ENCODE results near the gene KRT14.
"Not testable (repeated sequence)": the region's sequence is repeated elsewhere in the genome, so short reads cannot be mapped to it uniquely, and the experiment has no call there.

Gene KRT14

DNA sequence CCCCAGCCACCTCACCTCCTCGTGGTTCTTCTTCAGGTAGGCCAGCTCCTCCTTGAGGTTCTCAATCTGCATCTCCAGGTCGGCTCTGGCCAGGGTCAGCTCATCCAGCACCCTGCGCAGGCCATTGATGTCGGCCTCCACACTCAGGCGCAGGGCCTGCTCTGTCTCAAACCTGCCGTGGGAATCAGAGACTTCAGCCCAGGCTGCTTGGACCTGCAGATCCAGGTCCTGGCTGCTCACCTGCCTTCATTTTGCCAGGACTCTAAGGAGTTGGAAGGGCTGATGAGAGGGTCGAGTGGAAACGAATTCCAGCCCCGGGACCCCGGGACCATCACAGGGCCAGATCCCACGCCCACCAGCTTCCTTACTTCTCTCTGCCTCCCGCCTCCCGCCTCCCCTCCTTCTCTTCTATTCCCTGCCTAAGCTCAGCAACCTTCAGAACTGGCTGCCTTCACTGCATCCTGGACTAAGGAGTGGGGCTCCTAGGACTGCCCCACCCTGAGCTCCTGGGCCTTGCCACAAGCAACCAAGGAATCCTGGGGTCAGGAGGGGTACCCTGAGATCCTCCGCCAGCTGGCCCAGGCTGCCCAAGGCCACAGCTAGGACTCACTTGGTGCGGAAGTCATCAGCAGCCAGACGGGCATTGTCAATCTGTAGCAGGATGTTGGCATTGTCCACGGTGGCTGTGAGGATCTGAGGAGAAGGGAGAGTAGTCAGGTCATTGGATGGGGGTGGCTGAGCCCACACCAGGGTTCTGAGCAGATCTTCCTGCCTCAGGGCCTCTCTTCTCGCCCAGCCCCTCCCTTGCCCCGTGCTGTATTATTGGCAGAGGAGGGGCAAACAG, 35.9 kb upstream of the KRT14 start:
- DNase-seq: not testable (repeated sequence)

DNA sequence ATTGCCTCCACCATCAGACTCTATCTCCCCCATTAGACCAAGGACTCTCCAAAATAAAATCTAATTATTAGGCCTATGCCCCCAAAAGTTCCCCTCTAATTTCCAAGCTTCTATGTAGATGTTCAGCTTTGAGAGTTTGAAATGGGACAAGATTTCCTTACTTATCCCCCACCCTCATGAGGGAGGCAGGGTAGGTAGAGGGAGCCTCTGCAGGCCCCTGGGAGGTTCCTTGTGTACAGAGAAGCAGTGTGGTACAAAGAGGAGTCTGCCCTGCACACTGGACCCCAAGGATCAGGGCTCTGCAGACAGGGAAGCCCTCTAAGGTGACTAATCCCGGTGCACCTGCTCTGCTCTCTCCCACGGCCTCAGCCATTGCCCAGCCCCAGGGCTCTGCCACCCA, 35.2 kb upstream of the KRT14 start:
- no peak for DNase-seq

DNA sequence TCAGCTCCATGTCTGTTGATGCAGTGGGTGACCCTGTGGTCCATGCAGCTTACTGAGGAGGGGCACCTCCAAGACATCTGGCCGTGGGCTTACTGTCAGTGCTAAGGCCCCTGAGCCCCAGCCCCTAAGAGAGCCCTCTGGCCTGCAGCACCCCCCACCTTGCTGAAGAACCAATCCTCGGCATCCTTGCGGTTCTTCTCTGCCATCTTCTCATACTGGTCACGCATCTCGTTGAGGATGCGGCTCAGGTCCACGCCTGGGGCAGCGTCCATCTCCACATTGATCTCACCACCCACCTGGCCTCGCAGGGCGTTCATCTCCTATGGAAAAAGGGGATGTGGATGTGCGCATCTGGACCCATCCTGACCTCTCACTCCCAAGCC, 34.7 kb upstream of the KRT14 start:
- not testable (repeated sequence) for DNase-seq

DNA sequence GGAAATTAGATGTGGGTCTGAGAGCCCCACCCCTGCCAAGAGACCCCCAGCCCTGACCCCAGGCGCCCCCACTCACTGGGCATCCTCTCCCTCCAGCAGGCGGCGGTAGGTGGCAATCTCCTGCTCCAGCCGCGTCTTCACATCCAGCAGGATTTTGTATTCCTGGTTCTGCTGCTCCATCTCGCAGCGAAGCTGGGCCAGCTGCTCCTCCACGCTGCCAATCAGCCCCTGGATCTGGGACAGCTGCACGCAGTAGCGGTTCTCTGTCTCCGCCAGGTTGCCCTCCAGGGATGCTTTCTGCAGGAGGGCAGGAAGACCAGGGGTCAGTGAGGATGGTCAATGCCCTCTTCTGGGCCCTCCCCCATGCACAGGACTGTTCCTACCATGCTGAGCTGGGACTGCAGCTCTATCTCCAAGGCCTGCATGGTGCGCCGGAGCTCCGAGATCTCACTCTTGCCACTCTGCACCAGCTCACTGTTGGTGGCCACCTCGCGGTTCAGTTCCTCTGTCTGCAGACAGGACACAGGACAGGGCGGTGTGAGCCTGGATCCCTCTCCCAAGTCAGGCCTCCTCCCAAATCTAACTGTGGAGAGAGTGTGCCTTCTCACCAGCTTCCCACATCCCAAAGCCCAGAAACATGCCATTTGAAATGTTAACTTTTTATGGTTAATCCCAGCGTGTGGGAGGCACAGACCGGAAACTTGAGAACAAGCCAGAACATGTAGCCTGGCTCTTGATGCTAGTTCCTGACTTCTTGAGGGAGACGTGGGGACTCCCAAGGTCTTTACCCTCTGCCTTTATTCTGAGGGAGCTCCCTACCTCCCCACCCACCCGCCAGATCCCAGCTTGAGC, 34.1 kb upstream of the KRT14 start:
- DNase-seq: no peak

DNA sequence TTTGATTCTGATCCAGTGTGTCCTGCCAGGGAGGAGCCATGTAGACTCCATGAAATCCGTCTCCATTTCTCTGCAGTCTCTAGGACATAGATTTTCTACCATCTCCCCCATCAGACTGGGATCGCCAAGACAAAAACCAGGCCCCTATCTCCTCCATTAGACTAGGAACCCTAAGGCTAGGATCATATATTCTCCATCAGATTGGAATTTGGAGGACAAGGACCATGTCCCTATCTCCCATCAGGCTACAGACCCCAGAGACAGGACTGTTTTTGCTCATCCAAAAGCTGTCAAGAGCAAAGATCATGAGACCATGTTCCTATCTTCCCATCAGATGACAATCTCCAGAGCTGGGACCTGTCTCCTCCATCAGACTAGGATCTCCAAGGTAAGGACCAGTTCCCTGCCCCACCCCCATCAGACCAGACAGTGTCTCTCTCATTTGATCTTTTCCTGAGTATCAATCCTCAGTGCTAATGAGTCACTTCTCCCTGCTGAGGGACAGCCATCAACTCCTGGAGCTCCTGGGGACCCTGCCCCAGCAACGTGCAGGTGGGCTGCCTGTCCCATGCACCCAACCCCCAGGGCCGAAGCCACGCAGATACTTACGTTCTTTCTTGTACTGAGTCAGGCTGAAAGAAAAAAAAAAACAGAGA, 33.4 kb upstream of the KRT14 start:
- DNase-seq: not testable (repeated sequence)

DNA sequence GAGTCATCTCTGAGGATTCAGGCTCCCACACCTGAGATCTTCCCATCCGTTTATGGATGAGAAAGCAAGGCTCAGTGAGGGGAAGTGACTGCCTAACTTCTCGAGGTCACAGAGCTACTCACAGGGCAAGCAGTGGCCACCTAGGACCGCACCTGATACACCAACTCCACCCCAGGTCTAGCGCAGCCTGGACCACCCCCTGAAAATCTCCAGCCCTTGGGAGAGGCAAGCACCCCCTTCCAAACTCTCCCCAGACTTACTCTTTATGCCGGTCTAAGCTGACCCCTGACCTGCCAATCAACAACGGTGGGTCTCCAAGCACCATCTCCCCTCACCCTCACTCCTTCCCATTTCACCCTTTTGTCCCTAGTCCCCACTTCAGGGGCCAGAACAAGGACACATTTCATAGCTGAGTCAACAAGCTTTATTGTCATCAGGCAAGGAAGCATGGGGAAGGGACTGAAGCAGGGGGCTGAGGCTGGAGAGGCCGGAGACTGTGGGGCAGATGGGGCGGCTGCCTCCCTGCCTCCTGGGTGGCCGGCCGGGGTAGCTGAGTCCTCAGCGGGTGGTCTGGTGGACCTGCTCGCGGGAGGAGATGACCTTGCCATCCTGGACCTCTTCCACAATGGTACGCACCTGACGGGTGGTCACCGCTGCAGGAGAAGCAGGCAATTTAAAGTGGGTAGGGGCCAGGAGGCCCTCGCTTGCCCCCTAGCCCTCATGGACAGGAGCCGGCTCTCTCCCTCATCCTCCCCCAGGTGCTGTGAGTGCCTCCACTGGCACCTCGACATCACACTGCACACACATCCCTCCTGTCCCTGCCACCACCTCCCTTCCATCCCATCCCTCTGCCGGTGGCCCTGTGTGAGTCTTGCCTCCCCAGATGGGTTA, 32.6 kb upstream of the KRT14 start:
- DNase-seq: no peak

DNA sequence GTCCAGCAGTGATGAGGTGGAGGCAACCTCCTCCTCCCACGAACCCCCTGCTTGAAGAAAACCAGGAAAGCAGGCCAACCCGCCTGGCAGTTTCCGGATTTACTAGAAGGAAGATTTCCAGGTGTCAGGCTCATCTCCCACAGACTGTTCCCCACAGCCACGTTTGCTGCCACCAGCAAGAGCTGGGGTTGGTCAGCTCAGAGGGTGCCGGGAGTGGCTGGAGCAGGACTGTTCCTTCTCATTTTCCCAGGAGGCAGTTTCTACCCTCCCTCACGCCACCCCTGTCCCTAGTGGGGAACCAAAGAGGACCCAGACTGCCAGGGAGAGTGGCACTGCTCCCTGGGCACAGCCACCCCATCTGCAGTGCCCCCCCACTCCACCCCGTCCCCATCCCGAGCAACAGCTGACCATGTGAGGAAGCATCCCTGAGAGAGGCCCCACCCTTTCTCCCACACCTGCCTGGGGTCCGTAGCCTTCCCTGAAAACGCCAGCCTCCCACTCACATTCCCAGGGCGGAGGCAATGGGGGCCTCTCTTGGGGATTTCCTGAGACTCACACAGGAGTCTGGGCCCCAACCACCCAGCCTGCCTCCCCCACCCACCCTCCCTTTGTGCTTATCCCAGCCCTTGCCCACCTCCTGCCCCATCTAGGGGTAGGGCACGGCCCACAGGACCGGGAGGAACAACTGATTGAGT, 31.8 kb upstream of the KRT14 start:
- DNase-seq: no peak

DNA sequence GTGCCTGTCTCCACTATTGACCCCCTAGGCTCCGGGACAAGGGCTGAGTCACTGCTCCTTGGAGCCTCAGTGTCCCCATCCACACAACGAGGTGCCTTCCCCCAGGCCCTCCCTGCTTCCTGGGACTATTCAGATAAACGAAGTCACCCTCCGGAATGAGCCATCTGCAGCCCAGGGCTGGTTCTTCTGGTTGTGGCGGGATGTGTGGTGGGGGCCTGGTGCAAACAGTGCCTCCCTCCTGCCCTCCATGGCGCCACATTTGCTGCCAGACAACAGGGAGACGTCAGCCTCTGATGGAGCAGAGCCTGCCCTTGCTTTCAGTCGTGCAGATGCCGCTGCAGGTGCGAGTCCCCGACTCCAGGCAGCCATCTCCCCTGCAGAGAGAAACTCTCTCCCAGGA, 31.0 kb upstream of the KRT14 start:
- no peak for DNase-seq

DNA sequence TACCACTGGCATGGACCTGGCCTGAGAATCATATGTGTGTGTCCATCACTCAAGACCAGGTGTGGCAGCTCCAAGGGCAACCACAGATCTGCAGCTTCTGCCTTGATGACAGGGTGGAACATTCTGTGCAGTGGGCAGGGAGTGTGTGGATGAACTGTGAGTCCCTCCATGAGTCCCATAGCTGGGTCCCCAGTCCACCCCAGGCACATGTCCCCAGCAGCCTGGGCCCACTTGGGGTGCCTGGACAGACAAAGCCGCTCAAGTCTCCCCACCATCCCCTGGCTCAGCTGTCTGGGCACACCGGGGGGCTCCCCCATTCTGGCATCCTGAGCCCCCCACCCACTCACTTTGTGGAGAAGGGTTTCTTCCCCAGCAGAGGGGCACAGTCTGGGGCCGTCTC, 30.4 kb upstream of the KRT14 start:
- DNase-seq: no peak

DNA sequence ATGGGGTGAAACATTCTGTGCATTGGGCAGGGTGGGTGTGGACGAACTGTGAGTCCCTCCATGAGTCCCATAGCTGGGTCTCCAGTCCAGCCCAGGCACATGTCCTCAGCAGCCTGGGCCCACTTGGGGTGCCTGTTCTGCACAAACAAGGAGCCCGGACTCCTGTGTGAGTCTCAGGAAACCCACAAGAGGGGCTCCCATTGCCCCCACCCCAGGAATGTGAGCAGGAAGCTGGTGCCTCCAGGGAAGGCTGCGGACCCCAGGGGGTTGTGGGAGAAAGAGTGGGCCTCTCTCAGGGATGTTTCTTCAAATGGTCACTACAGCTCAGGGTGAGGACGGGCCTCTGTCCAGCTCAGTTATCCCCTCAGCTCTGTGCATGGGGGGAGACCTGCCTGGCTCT, 29.8 kb upstream of the KRT14 start:
- DNase-seq: not testable (repeated sequence)

DNA sequence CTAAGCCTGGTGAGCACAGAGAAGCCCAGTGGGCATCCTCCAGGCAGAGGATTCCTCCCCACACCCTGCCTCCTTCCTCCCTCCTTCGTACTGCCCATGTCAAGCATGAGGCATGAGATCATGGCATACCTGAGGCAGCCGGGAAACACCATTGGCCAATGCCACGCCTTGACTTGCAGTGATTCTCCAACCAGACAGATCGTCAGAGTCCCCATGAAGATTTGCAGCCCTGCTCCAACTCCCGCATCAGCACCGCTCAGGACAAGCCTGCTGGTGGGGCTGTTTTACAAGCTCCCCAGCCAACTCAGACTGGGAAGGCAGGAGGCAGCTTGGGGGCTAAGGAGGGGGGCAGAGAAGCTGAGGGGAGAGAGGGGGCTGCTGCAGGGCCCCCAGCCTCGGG, 28.8 kb upstream of the KRT14 start:
- DNase-seq: no peak

DNA sequence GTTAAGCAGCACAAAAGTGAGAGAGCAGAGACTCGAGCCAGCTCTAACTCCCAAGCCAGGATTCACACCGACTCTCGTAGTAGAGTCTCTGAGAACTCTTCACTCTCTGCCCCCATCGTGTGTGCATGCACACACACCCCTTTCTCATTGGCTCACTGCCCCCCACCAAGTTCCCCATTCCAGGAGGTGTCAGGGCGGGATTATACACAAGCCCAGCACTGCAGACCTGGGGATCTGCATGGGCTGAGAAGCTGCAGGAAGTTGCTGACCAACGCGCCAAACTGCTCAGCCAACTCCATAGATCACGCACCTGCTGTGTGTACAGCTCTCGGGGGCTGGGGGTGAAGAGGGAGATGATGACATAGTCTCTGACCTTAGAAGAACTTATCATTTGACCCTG, 28.1 kb upstream of the KRT14 start:
- DNase-seq: not testable (repeated sequence)

DNA sequence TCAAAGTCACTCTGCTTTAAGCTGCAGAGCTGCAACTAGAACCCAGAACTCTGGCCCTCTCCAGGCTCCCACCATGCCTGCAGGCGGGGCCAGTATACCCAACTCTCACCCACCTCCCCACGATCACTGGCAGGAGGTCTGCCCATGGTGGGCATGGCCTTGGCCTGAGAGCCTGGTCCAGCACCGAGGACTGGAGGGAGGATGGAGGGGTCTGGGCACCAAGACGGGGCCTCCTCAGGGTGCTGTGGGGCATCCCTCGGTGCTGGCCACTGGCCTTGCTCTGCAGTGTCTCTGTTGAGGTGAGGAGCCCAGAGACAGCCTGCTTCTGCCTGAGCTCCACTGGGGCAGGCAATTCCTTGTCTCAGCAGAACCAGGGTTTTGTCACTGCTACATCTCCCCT, 27.4 kb upstream of the KRT14 start:
- no peak for DNase-seq

DNA sequence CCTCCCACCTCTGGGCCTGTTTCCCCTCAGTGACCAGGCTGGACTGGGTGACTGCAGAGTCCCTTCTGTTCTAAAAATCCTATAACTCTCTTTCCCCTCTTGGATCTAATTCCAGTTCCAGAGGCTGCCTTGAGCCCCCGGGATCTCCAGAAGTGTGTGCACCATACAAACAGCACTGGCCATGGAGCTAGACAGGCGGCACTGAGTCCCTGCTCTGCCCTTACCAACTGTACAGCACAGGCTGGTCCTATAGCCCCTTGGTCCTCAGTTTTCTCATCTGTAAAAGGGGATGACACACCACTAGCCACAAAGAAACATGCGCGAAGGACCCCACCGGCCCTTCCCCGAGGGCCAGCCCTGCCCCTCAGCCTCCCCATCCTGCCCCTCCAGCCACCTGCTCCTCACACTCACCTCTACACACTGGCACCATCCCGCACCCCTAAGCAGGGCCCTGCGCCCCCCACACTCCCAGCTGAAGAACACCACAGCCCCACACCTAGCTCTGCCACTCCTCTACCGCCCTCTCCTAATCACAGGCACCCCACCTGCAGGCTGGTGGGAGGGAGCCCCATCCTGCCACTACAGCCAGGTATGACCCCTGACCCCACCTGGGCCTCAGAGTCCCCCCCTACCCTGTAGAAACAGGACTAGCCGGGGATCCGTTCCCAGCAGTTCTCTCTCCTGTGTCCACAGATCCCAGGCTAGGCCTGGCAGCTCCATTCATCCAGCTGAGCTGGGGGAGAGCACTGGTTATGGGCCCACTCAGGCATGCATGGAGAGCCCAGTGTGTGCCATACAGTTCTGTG, 26.8 kb upstream of the KRT14 start:
- no peak for DNase-seq

DNA sequence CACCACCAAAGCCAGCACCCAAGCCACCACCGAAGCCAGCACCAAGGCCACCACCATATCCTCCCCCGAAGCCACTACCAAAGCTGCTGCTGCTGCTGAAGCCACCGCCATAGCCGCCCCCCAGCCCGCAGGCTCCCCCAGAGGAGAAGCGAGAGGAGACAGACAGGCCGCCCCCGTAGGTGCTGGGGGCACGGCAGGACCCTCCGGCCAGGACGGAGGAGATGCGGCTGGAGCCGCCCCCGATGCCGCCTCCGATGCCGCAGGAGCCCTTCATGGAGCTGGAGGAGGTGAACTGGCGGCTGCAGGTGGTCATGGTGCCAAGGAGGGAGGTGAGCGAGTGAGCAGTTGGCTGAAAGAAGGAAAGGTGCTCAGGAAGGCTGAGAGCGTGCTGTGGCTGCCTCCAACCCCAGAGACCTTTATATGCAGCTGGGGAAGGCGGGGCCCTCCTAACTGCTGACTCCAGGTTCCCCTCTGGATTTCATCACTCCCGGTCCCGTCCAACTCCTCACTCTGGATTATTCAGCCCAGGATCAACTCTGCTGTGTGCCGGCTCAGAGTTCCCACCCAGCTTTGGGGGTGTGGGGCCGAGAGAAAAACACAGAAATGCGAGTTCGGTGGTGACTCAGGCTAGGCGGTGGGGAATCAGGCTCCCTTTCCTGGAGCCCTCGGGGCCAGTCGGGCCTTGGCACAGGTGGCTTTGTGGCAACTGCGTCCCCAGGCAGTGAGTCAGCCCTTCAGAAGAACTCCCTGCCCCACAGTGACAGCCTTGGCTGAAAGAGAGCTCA, 25.9 kb upstream of the KRT14 start, which contains the start of gene KRT16:
Gene KRT16 (minus strand): TSS at position 392 of the 785 bp plus-strand sequence. CDS start 79 bp downstream, at position 313.
- not testable (repeated sequence) for DNase-seq

DNA sequence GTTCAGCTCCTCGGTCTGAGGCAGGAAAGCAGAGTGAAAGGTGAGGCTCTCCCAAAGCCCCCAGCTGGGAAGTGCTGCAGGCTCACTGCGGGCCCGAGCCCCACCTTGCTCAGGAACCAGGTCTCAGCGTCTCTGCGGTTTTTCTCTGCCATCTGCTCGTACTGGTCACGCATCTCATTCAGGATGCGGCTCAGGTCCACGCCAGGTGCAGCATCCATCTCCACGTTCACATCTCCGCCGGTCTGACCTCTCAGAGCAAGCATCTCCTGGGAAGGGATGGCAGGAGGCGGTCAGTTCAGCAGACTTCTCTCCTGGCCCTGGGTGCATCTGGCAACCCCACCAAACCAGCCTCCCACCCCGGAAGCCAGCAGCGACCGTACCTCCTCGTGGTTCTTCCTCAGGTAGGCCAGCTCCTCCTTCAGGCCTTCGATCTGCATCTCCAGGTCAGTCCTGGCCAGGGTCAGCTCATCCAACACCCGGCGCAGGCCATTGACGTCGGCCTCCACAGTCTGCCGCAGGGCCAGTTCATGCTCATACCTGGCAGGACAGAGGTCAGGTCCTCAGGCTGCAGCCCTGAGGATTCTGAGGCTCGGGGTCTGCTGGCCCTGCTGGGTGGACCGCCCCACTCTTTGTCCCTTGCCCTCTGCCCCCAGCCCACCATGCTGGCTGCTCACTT, 24.4 kb upstream of the KRT14 start:
- no peak for DNase-seq

DNA sequence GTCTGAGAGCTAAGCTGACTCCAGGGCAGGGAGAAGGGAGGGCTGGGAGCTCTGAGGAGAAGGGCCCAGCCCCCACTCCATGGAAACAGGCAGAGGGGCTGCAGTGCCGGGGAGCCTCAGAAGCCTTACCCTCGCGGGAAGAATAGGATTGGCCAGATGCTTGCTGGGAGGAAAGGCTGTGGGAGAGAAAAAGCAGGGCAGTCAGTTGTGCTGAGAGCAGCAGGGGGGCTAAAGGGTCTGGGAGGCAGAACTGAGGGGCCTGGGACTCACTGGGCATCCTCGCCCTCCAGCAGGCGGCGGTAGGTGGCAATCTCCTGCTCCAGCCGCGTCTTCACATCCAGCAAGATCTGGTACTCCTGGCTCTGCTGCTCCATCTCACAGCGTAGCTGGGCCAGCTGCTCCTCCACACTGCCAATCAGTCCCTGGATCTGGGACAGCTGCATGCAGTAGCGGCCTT, 23.4 kb upstream of the KRT14 start:
- DNase-seq: not testable (repeated sequence)

DNA sequence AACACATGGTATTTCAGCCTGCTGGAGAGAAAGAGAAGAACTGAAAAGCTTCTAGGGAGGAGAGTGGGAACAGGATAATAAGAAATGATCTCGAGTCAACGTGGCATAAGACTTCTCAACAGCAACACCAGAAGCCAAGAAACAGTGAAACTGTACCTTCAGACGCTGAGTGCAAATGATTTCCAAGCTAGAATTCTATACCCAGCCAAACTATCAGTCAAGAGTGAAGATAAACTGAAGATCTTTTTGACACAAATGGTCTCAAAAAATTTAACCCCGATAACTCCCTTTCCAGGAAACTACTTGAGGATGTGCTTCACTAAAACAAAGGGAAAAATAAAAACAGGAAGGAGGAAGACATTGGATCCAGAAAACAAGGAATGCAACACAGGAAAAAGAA, 20.2 kb upstream of the KRT14 start:
- DNase-seq: not testable (repeated sequence)

DNA sequence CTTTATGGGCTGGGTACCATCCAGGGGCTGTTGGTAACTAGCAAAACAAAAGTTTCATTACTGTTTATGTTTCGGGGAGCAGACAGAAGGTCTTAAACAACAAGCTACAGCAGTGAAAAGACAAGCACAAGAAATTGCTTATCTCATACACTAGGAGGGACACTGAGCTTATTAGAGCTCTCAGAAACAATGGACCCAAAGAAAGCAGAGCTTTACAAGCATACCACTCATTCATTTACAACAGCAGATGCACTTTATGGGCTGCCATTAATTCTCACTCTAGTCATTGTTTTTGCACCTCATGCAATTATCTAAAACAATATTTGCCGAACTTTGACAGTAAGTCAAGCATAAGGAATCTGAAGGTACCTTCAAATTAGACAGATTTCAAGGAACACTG, 15.8 kb upstream of the KRT14 start:
- DNase-seq: no peak
